GM21367 (cell line): ENCODE measurements around the gene STAG3.
"Not testable (repeated sequence)": the region's sequence is repeated elsewhere in the genome, so short reads cannot be mapped to it uniquely, and the experiment has no call there.

Experiments used
- ATAC-seq: cut with Tn5 transposase; IDR thresholded peaks from one replicate; pipeline ENCODE4 v1.9.1; 2021; ENCODE audit not compliant: unreplicated experiment

STAG3 gene

DNA sequence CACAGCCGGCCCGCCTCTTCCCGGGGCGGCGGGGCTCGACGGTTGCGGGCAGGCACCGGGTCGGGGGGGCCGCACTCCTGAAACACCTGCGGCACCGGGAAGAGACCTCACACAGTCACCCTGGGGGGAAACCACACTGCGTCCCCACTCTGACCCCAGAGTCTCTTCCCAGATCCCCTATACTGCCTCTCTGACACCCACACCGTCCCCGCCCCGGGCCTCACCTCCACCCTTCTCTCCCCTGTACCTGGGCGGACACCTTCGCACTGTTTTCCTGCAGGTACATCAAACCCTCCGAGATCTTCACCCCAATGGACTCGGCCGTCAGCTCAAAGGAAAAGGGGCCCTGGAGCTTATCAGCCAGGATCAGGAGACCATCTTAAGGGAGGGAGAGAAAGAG, 5.9 kb upstream of the STAG3 start:
- no peak for ATAC-seq

DNA sequence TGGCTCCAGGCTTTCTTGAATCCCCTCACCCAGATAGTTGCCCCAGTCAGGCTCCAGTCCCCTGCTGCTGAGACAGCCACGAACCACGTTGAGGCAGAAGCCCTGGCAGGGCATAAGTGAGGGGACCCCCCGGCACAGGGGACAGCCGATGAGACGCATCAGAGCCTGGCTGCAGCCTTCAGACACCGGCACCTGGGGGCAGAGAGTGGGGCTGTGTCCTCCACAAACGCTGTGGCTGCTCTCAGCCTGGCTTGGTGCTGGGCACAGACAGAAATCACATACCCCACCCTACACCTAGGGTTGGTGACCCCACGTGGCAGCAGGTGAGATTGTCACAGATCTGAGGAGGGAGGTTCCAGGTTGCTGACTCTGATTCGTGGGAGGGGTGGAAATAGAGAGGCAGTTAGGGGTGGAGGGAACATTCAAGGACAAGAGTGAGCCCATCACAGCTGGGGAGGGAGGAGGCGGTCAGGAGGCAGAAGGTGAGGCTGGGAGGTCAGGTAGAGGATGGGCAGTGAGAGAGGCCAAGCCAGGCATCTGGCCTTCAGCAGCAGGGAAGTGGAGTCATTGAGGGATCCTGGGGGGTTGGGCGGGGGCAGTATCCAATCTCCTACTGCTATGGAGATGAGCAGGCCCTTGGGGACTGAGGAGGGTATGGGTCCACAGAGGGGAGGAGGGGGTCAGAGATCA, 3.8 kb upstream of the STAG3 start:
- no peak for ATAC-seq

DNA sequence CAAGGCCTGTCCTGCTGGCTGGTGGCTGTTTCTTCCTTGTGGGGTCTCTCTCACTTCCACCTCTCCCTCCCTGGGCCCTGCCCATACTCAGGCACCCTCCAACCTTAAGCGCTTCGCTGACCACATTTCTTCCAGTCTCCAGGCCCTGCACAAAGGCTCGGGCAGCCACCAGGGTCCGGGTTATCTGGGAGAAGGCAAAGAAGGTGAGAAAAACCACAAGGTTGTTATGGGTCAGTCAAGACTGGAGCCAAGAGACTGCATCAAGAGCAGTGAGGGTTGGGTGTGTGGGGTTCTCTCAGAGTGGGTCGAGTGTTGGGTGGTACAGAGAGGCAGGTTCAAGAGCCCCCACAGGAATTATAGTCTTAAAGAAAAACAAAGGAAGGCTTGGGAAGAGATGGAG, 3.1 kb upstream of the STAG3 start:
- ATAC-seq = no peak

DNA sequence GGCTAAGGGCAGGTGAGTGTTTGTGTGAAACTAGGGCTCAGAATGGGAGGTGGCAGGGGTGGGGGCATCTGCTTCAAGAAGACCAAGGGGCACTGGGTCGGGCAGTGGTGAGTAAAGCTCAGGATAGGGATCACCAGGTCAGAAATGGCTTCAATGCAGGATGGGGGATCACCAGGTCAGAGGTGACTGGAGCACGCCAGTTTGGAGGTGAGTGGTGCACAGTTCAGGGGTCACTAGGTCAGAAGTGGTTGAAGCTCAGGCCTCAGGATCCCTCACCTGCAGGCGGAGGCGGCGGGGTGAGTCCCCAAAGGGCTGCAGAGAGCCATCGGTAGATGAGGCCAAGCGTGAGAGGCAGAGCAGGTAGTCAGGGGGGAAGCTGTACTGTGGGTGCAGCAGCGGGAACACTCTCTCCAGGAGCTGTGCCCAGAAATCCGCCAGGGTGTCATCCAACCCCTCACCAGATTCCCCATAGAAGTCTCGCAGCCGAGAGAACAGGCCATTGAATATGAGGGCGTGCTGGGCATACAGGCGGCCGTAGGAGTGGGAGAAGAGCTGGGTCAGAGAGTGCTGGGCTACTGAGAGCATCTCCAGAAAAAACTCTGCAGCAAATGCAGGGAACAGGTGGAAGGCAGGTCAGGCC, 2.3 kb upstream of the STAG3 start:
- ATAC-seq = no peak

DNA sequence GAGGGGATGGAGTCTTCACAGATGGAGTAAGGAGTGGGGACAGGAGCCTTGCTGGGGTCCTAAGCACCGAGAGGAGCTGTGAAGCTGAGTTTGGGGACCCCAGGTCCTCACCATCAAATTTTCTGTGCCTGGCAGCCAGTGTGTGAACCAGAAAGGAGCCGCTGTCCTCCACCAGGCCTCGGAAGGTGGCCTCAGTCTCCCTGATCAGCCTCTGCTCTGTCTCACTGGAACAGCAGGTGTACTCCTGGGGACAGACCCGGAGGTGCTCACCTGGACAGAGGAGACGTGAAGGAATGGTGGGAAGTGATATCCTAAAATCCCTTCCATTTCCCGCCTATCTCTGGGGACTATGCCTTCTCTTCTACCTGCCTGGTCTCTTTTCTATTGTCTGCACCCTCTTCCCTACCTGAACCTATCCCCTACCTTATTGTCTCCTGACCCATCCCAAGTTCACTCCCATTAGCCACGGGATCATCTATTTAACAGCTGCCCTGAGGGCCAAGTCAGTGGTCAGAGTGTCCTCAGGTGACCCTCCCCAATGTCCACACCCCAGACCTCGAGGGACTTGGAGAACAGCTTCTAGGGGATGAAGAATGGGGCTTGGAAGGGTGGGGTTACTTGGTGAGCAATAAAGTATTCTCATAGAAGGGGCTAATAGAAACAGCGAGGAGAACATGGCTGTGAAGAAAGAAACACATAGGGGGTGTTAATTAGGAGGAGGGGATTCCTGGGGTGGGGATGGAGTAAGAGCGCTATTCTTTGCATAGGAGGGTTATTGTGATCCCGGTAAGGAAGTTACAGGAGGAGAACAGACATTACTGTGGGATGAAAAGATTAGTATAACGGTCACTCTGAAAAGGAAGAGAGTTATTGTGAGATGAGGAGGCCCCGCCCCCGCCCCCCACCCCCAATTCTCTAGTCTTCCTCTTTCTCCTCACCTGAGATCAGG, 1.3 kb upstream of the STAG3 start:
- no peak for ATAC-seq

DNA sequence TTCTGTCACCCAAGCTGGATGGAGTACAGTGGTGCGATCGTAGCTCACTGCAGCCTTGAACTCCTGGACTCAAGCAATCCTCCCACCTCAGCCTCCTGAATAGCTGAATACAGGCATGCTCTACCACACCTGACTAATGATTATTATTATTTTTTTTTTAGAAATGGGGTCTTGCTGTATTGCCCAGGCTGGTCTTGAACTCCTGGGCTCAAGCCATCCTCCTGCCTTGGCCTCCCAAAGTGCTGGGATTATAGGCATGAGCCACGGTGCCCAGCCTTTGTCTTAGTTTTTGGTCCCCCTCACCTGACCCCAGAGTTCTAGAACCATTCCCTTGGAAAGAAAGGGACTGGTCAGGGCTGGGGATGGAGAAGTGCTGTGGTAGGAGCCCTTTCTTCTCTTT, 2.4 kb downstream of the STAG3 start:
- not testable (repeated sequence) for ATAC-seq

DNA sequence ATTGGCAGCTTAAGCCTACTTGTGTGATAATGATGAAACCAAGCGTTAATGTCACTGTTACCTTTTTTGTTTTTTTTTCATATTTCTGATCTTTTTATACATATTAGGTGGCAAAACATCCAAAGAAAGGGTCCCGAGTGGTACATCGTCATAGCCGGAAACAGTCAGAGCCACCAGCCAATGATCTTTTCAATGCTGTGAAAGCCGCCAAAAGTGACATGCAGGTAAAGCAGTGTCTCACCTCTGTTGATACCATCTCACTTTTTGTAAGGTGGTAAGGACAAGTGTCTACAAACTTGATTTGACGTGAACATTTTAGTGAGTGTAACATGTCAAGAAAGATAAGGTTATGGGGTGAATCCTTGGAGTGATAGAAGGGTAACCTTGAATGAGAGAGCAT, 4.9 kb downstream of the STAG3 start:
- ATAC-seq = not testable (repeated sequence)

DNA sequence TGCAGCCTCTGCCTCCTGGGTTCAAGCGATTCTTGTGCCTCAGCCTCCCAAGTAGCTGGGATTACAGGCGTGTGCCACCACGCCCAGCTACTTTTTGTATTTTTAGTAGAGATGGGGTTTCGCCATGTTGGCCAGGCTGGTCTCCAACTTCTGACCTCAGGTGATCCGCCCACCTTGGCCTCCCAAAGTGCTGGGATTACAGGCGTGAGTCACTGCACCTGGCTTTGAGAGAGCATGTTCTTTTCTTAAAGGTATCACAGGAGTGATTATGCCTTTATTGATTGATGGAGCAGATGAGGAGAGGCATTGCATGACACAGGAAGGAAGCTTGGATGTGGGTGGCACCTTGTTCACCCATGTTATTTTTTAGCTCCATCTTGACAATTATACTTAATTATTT, 5.4 kb downstream of the STAG3 start:
- not testable (repeated sequence) for ATAC-seq

GRCh38 chr7:100185726-100186125, 8.0 kb downstream of the STAG3 start:
- ATAC-seq = no peak

DNA sequence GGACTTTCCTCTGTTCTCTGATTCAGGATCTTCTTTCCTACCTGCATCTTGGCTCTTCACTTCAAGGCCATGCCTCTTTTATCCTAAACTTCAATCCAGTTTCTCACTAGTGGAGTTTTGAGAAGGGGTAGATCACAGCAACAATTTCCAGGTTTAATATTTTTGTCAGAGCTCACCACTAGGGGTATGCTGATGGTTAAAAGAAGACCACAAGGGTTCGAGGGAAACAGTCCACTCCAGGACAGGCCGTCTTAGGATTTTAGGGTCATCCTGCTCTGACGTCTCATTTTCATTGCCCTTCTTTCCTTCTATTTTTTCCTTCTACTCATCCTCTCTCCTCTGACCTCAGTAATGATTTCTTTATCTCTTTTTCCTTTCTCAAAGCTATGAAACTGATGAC, 11.3 kb downstream of the STAG3 start:
- no peak for ATAC-seq

- peak; percentile 48 for ATAC-seq
Observed at GRCh38 chr7:100190048-100190711, 12.5 kb downstream of the STAG3 start.

DNA sequence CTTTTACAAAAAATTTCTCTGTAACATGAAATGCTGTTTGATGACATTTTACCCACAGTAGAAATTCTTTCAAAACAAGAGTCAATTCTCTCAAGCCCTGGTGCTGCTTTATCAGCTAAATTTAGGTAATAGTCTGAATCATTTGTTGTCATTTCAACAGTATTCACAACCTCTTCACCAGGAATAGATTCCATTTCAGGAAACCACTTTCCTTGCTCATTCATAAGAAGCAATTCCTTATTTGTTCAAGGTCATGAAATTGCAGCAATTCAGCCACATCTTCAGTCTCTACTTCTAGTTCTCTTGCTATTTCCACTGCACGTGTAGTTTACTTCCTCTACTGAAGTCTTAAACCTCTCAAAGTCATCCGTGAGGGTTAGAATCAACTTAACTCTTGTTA, 14.1 kb downstream of the STAG3 start:
- ATAC-seq = no peak

GRCh38 chr7:100192281-100192862, 14.7 kb downstream of the STAG3 start:
- not testable (repeated sequence) for ATAC-seq

DNA sequence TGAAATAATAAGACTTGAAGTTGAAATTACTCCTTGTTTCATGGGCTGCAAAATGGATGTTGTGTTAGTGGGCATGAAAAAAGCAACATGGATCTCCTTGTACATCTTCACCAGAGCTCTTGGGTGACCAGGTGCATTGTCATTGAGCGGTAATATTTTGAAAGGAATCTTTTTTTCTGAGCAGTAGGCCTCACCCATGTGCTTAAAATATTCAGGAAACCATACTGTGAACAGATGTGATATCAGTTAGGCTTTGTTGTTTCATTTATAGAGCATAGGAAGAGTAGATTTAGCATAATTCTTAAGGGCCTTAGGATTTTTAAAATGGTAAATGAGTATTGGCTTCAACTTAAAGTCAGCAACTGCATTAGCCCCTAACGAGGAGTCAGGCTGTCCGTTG, 15.3 kb downstream of the STAG3 start:
- ATAC-seq = no peak

DNA sequence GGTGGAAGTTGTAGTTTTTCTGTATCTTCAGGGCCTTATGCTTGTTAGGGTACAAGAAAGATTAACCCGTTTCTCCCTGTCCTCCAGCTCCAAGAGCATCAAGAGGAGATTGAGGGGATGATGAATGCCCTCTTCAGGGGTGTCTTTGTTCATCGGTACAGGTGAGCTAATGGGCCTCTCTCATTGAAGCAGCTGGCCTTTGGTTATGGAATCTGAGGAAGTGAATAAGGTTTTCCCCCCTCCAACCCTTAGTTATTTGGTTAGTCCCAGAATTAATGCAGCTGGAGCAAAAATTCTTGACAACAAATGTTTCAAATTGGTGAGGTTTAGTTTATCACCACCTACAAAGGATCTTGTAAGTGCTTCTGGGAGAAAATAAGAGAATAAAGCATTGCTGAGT, 17.5 kb downstream of the STAG3 start:
- no peak for ATAC-seq

DNA sequence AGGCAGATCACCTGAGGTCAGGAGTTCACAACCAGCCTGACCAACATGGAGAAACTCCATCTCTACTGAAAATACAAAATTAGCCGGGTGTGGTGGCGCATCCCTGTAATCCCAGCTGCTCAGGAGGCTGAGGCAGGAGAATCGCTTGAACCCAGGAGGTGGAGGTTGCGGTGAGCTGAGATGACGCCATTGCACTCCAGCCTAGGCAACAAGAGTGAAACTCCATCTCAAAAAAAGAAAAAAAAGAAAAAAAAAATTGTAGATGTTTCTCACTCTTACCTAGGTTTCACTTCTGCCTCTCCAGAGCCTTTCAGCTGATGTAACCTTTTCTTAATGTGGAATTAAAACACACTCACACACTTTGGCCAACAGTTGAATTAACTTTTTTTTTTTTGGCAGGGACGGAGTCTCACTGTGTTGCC, 18.2 kb downstream of the STAG3 start:
- ATAC-seq = not testable (repeated sequence)

DNA sequence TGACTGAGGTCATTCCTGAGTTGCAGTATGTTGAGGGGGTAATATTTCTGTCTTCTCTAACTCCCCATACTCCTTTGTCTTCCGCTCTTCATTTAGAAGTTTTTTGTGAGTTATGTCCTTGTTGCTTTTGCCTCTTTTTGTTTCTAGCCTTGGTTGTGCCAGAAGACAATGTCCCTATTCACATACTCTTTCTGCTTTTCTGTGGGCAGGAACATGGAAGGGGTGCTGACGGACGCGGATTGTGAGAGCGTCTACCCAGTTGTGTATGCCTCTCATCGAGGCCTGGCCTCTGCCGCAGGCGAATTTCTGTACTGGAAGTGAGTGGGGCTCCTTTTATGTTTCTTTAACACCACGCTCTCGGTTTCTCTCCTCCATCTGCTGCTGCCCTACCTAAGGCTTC, 20.5 kb downstream of the STAG3 start:
- ATAC-seq = no peak

GRCh38 chr7:100200693-100201092, 23.0 kb downstream of the STAG3 start:
- no peak for ATAC-seq

DNA sequence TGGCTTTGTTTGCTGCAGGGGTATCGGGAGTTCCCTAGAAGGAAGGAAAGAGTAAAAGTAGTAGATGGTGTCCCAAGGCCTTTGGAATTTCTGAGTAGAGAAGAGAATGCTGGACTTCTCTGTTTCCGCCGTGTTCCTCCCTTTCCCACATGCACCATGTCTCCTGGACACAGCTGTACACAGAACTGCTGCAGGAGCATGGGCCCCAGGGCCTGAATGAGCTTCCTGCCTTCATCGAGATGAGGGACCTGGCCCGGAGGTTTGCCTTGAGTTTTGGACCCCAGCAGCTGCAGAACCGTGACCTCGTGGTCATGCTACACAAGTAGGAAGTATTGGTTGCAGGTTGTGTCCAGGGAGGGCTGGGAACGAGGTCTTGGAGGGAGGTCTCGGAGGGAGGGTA, 26.7 kb downstream of the STAG3 start:
- ATAC-seq = no peak

GRCh38 chr7:100208911-100209408, 31.2 kb downstream of the STAG3 start:
- ATAC-seq = peak; percentile 46

DNA sequence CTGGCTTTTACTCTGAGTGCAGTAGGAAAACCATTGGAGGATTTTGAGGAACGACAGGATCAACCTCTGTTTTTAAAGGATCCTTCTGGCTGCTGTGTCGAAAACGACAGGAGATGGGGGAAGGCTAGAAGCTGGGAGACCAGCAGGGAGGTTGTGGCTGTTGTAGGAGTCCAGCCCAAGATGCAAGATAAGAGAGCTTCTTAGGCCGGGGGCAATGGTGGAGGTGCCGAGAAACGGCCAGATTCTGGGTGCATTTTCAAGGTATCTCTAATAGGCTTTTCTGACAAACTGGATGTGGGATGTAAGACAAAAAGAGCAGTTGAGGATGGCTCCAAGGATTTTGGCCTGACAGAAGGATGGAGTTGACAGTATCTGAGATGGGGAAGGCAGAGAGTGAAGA, 31.8 kb downstream of the STAG3 start:
- no peak for ATAC-seq
